Neural cell (in vitro differentiated cells): Measurements from ENCODE around the gene HSD11B2. TPM values are rescaled to one million over a fixed set of nuclear protein-coding genes. Genes with fewer than 3 reads are reported as not detected.

ENCODE experiments used
- H2AFZ ChIP-seq: fragments of 200-600, 300-800 bp; sonication (generic), shearing (Covaris generic); 2 replicates; pipeline ENCODE4 v1.6.0; 2014; ENCODE audit warnings: low read depth, mild to moderate bottlenecking, antibody characterized with exemption, low read length, moderate library complexity
- H3F3A ChIP-seq: fragments of 200-600 bp; shearing (Covaris generic); 2 replicates; pipeline ENCODE4 v1.6.1; 2016; ENCODE audit warnings: mild to moderate bottlenecking, moderate library complexity, mixed read lengths, antibody characterized with exemption, low read length; ENCODE audit not compliant: insufficient read depth, poor library complexity, severe bottlenecking
- H3K27ac ChIP-seq: fragments of 200-600, 300-800 bp; sonication (generic), shearing (Covaris generic); 2 replicates; pipeline ENCODE4 v1.5.1; 2014; ENCODE audit warnings: mild to moderate bottlenecking, low read length, moderate library complexity
- H3K27me3 ChIP-seq: fragments of 300-800, 200-600 bp; sonication (generic), shearing (Covaris generic); 2 replicates; pipeline ENCODE4 v1.6.0; 2014; ENCODE audit warnings: mild to moderate bottlenecking, low read depth, low read length, moderate library complexity; ENCODE audit not compliant: insufficient read depth
- H3K36me3 ChIP-seq: fragments of 300-800, 200-600 bp; sonication (generic), shearing (Covaris generic); 2 replicates; pipeline ENCODE4 v1.5.1; 2014; ENCODE audit warnings: mild to moderate bottlenecking, antibody characterized with exemption, low read length, moderate library complexity; ENCODE audit not compliant: insufficient read depth
- H3K4me2 ChIP-seq: fragments of 300-800, 200-600 bp; sonication (generic), shearing (Covaris generic); 2 replicates; pipeline ENCODE4 v1.6.0; 2014; ENCODE audit warnings: mild to moderate bottlenecking, low read length
- H3K4me3 ChIP-seq: fragments of 300-800, 200-600 bp; sonication (generic), shearing (Covaris generic); 2 replicates; pipeline ENCODE4 v1.5.1; 2014; ENCODE audit warnings: mild to moderate bottlenecking, low read length, moderate library complexity
- H3K79me2 ChIP-seq: fragments of 200-600 bp; shearing (Covaris generic); replicated peaks from 2 replicates; pipeline ENCODE4 v1.6.0; 2014; ENCODE audit warnings: mild to moderate bottlenecking, low read length, moderate library complexity; ENCODE audit not compliant: insufficient read depth
- H3K9ac ChIP-seq: fragments of 300-800, 200-600 bp; sonication (generic), shearing (Covaris generic); 2 replicates; pipeline ENCODE4 v1.6.1; 2016; ENCODE audit warnings: mild to moderate bottlenecking, low read length, mixed read lengths
- H3K9me2 ChIP-seq: fragments of 200-600 bp; shearing (Covaris generic); 2 replicates; pipeline ENCODE4 v1.6.1; 2016; ENCODE audit warnings: mild to moderate bottlenecking, low read length, mixed read lengths; ENCODE audit not compliant: insufficient read depth
- H3K9me3 ChIP-seq: fragments of 200-600, 300-800 bp; sonication (generic), shearing (Covaris generic); 2 replicates; pipeline ENCODE4 v1.6.1; 2016; ENCODE audit warnings: mild to moderate bottlenecking, mixed run types, low read length, moderate library complexity, mixed read lengths
- H4K20me1 ChIP-seq: fragments of 200-600 bp; shearing (Covaris generic); 2 replicates; pipeline ENCODE4 v1.6.1; 2016; ENCODE audit warnings: mild to moderate bottlenecking, mixed run types; ENCODE audit not compliant: insufficient read depth
- EP300 ChIP-seq: fragments of 450-650 bp; conservative IDR thresholded peaks from 2 replicates; pipeline ENCODE4 v1.6.1; 2014; ENCODE audit warnings: antibody characterized with exemption, mild to moderate bottlenecking, moderate library complexity; ENCODE audit not compliant: poor library complexity, severe bottlenecking
- EZH2 ChIP-seq: fragments of 200-600, 300-800 bp; shearing (Covaris generic), sonication (generic); IDR thresholded peaks from 2 replicates; pipeline ENCODE4 v1.6.1; 2014; ENCODE audit warnings: antibody characterized with exemption, low read length, borderline replicate concordance, mild to moderate bottlenecking; ENCODE audit not compliant: insufficient read depth, poor library complexity, severe bottlenecking
- MXI1 ChIP-seq: fragments of 450-650 bp; conservative IDR thresholded peaks from 2 replicates; pipeline ENCODE4 v1.6.1; 2014; ENCODE audit warnings: antibody characterized with exemption, mild to moderate bottlenecking; ENCODE audit not compliant: poor library complexity, severe bottlenecking
- POLR2AphosphoS5 ChIP-seq: IDR thresholded peaks from 2 replicates; pipeline ENCODE4 v1.6.1; 2012
- RAD21 ChIP-seq: fragments of 450-650 bp; conservative IDR thresholded peaks from 2 replicates; pipeline ENCODE4 v1.6.1; 2014; ENCODE audit warnings: antibody characterized with exemption, mild to moderate bottlenecking, moderate library complexity
- REST ChIP-seq: IDR thresholded peaks from 2 replicates; pipeline ENCODE4 v1.6.1; 2012; ENCODE audit warnings: borderline replicate concordance
- SMC3 ChIP-seq: fragments of 450-650 bp; conservative IDR thresholded peaks from 2 replicates; pipeline ENCODE4 v1.6.1; 2014; ENCODE audit warnings: antibody characterized with exemption, mild to moderate bottlenecking, moderate library complexity; ENCODE audit not compliant: poor library complexity
- TAF1 ChIP-seq: IDR thresholded peaks from 2 replicates; pipeline ENCODE4 v1.6.1; 2012; ENCODE audit warnings: low read depth
- polyA minus RNA-seq: library from RNA; depleted of rRNA, polyadenylated mRNA; stranded (reverse); fragments of >200 nt; gene quantifications from 2 replicates; pipeline ENCODE4 v1.2.3, GENCODE V29; 2014
- polyA plus RNA-seq: library from polyadenylated mRNA; depleted of rRNA; stranded (reverse); fragments of >200 nt; gene quantifications from 2 replicates; pipeline ENCODE4 v1.2.3, GENCODE V29; 2014
- TF ChIP-seq, protein P1 (sequence below): fragments of 450-650 bp; IDR thresholded peaks from 2 replicates; pipeline ENCODE4 v1.5.1; 2014; ENCODE audit warnings: antibody characterized with exemption, mild to moderate bottlenecking, moderate library complexity; ENCODE audit not compliant: poor library complexity, severe bottlenecking

The HSD11B2 gene
- 0.24 and 2.8 TPM in 2 replicates for polyA plus RNA-seq
- polyA minus RNA-seq, result not detected in 2 replicates

DNA sequence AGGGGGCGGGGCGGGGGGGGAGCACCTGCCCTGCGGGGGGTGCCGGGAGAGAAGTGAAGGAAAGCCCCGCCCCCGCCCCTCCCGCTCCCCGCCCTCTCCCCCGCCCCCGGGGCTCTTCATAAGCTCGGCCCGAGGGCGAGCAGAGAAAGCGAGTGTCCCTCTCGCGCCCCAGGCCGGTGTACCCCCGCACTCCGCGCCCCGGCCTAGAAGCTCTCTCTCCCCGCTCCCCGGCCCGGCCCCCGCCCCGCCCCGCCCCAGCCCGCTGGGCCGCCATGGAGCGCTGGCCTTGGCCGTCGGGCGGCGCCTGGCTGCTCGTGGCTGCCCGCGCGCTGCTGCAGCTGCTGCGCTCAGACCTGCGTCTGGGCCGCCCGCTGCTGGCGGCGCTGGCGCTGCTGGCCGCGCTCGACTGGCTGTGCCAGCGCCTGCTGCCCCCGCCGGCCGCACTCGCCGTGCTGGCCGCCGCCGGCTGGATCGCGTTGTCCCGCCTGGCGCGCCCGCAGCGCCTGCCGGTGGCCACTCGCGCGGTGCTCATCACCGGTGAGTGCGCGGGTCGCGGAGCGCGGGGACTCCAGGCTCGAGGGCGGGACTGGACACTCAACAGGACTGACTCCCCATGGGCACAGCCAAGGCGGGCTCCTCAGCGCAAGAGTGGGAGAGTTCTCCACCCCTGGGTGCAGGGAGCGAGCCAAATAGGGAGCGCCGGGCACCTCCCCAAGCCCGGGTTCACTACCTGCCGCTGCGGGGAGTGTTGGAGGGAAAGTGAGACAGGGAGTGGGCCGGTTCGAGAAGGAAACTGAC is at the start of gene HSD11B2:
HSD11B2 (plus strand) TSS at position 145 of the 798 bp plus-strand sequence; CDS start at position 273, 128 bp downstream.
- H3K9ac ChIP-seq, result peak within 1 kb of the TSS; percentile 26
- H3F3A ChIP-seq, result no peaks in the 10 kb centered on the region
- H4K20me1 ChIP-seq, result no peaks in the 10 kb centered on the region
- no peaks in the 10 kb centered on the region for H3K9me3 ChIP-seq
- peak; percentile 42 for TF ChIP-seq RAD21
- TF ChIP-seq, protein P1, sequence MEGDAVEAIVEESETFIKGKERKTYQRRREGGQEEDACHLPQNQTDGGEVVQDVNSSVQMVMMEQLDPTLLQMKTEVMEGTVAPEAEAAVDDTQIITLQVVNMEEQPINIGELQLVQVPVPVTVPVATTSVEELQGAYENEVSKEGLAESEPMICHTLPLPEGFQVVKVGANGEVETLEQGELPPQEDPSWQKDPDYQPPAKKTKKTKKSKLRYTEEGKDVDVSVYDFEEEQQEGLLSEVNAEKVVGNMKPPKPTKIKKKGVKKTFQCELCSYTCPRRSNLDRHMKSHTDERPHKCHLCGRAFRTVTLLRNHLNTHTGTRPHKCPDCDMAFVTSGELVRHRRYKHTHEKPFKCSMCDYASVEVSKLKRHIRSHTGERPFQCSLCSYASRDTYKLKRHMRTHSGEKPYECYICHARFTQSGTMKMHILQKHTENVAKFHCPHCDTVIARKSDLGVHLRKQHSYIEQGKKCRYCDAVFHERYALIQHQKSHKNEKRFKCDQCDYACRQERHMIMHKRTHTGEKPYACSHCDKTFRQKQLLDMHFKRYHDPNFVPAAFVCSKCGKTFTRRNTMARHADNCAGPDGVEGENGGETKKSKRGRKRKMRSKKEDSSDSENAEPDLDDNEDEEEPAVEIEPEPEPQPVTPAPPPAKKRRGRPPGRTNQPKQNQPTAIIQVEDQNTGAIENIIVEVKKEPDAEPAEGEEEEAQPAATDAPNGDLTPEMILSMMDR, result peak; percentile 55
- no peak for TF ChIP-seq MXI1
- no peak for TF ChIP-seq REST
- no peak for TF ChIP-seq SMC3
- H3K4me3 ChIP-seq, result peak within 1 kb of the TSS; percentile 65
- no peaks in the 10 kb centered on the region for H3K79me2 ChIP-seq
- H3K9me2 ChIP-seq, result no peaks in the 10 kb centered on the region
- H3K27ac ChIP-seq, result no peak within 1 kb of the TSS
- H3K36me3 ChIP-seq, result no peaks in the 10 kb centered on the region
- peaks cover 40% of the 10 kb centered on the region for H3K27me3 ChIP-seq
- no peak within 1 kb of the TSS for H3K4me2 ChIP-seq
- H2AFZ ChIP-seq, result no peak within 1 kb of the TSS

GRCh38 chr16:67383284-67383683 is 47.6 kb upstream of the HSD11B2 start:
- H2AFZ ChIP-seq, result no peak overlapping the region
- no peak for TF ChIP-seq TAF1
- TF ChIP-seq SMC3, result no peak
- TF ChIP-seq MXI1, result no peak
- TF ChIP-seq POLR2AphosphoS5, result no peak
- no peak for TF ChIP-seq EZH2
- no peak for TF ChIP-seq RAD21
- TF ChIP-seq EP300, result no peak
- TF ChIP-seq REST, result no peak
- TF ChIP-seq, protein P1, result no peak
- H3K4me3 ChIP-seq, result no peak overlapping the region
- H4K20me1 ChIP-seq, result no peaks in the 10 kb centered on the region
- H3K27me3 ChIP-seq, result no peaks in the 10 kb centered on the region
- no peak overlapping the region for H3K4me2 ChIP-seq
- no peaks in the 10 kb centered on the region for H3K36me3 ChIP-seq
- H3K79me2 ChIP-seq, result no peaks in the 10 kb centered on the region
- no peaks in the 10 kb centered on the region for H3F3A ChIP-seq
- H3K9me3 ChIP-seq, result no peaks in the 10 kb centered on the region
- no peak overlapping the region for H3K27ac ChIP-seq
- H3K9ac ChIP-seq, result no peak overlapping the region
- no peaks in the 10 kb centered on the region for H3K9me2 ChIP-seq
